ENCODE data around the gene SULF2. TPM values are rescaled to one million over a fixed set of nuclear protein-coding genes. Genes with fewer than 3 reads are reported as not detected.

The SULF2 gene
- total RNA-seq, 1 donor: 1.9 TPM

DNA sequence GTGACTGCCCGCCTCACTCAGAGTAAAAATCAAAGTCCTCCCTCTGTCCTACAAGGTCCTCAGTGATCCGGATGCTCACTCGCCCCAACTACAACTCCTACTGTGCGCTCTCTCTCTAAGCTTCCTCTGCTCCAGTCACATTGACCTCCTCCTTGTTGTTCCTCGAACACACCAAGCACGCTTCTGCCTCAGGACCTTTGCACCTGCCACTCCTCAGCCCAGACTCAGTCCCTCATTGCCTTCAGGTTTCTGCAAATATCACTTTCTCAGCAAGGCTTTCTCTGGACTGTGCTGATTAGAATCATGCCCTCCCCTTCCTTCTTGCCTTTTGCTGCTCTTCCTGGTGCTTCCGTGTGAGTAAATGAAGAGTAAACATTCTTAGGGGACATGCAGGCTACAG lies 41.6 kb downstream of the SULF2 start:
- TF ChIP-seq, protein P1, sequence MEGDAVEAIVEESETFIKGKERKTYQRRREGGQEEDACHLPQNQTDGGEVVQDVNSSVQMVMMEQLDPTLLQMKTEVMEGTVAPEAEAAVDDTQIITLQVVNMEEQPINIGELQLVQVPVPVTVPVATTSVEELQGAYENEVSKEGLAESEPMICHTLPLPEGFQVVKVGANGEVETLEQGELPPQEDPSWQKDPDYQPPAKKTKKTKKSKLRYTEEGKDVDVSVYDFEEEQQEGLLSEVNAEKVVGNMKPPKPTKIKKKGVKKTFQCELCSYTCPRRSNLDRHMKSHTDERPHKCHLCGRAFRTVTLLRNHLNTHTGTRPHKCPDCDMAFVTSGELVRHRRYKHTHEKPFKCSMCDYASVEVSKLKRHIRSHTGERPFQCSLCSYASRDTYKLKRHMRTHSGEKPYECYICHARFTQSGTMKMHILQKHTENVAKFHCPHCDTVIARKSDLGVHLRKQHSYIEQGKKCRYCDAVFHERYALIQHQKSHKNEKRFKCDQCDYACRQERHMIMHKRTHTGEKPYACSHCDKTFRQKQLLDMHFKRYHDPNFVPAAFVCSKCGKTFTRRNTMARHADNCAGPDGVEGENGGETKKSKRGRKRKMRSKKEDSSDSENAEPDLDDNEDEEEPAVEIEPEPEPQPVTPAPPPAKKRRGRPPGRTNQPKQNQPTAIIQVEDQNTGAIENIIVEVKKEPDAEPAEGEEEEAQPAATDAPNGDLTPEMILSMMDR (IDR thresholded peaks at IDR 0.05; ENCODE audit: insufficient read depth, low read length): no peak
- no peak overlapping the region for H3K4me3 ChIP-seq (ENCODE audit: low read depth, low read length)
- no peak for DNase-seq (ENCODE audit: low read depth)

DNA sequence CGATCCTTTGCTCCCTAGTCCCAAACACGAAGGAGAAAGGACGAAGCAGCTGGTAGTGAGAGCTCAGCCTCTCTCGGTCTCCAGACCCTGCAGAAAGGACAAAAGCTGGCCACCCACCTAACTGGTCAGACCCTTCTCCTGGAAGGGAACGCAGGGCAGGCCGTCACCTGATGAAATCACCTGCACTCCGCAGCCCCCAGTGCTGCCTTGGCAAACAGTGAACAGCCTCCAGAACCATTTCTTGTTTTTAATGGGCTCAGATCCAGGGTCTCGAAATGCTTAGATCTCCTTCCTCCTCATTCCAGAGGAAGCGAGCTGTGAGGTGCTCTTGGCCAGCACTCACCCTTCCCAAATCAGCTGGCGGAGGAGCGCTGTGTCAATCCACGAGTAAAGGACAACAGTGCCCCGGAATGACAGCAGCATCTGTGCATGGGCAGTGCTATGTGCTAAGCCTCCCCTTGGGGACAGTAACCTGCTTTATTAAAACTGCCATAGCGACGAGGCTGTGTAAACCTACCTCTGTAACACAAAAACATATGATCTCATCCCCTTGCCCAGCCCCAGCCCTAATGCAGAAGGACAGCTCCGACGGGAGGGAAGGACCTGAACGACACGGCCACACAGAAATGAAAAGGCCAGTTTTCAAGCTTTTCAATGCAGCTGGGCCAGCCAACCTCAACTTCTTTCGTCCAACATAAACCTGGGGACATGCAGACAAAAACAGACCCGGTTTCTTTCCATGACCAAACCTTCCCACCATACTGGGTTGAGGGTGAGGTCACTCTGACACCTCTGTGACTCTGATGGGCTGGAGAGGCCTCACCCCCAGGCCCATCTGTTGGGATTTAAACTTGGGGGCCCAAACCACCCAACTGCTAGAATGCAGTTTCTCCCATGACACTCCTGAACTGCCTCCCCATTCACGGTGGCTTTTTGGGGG lies 43.3 kb downstream of the SULF2 start:
- TF ChIP-seq, protein P1 (IDR thresholded peaks at IDR 0.05; ENCODE audit: insufficient read depth, low read length): no peak
- DNase-seq (ENCODE audit: low read depth): no peak
- H3K4me3 ChIP-seq (ENCODE audit: low read depth, low read length): no peak overlapping the region

- TF ChIP-seq, protein P1 (IDR thresholded peaks at IDR 0.05; ENCODE audit: insufficient read depth, low read length): no peak
- DNase-seq (ENCODE audit: low read depth): no peak
- H3K4me3 ChIP-seq (ENCODE audit: low read depth, low read length): no peak overlapping the region
Measured at GRCh38 chr20:47740862-47741184, 44.5 kb downstream of the SULF2 start.

- DNase-seq (ENCODE audit: low read depth): no peak
- TF ChIP-seq, protein P1 (IDR thresholded peaks at IDR 0.05; ENCODE audit: insufficient read depth, low read length): no peak
- H3K4me3 ChIP-seq (ENCODE audit: low read depth, low read length): no peak overlapping the region
Measured at GRCh38 chr20:47740121-47740861, 45.0 kb downstream of the SULF2 start.

GRCh38 chr20:47737923-47738322 lies 47.4 kb downstream of the SULF2 start:
- H3K4me3 ChIP-seq (ENCODE audit: low read depth, low read length): no peak overlapping the region
- TF ChIP-seq, protein P1 (IDR thresholded peaks at IDR 0.05; ENCODE audit: insufficient read depth, low read length): no peak
- no peak for DNase-seq (ENCODE audit: low read depth)

- no peak overlapping the region for H3K4me3 ChIP-seq (ENCODE audit: low read depth, low read length)
- TF ChIP-seq, protein P1 (IDR thresholded peaks at IDR 0.05; ENCODE audit: insufficient read depth, low read length): no peak
- DNase-seq (ENCODE audit: low read depth): no peak
Measured at GRCh38 chr20:47736570-47737152, 48.6 kb downstream of the SULF2 start.

Data from fibroblast of the aortic adventitia (primary cell).